GM21737 (cell line): ENCODE data around the gene CENPW.
A peak's percentile ranks its signal among the peaks of the same experiment; 100 is the strongest.

ENCODE experiments used
- ATAC-seq: cut with Tn5 transposase; IDR thresholded peaks from one replicate; pipeline ENCODE4 v1.9.1; 2021; ENCODE audit warnings: mild to moderate bottlenecking, moderate library complexity; ENCODE audit not compliant: unreplicated experiment

CENPW gene

DNA sequence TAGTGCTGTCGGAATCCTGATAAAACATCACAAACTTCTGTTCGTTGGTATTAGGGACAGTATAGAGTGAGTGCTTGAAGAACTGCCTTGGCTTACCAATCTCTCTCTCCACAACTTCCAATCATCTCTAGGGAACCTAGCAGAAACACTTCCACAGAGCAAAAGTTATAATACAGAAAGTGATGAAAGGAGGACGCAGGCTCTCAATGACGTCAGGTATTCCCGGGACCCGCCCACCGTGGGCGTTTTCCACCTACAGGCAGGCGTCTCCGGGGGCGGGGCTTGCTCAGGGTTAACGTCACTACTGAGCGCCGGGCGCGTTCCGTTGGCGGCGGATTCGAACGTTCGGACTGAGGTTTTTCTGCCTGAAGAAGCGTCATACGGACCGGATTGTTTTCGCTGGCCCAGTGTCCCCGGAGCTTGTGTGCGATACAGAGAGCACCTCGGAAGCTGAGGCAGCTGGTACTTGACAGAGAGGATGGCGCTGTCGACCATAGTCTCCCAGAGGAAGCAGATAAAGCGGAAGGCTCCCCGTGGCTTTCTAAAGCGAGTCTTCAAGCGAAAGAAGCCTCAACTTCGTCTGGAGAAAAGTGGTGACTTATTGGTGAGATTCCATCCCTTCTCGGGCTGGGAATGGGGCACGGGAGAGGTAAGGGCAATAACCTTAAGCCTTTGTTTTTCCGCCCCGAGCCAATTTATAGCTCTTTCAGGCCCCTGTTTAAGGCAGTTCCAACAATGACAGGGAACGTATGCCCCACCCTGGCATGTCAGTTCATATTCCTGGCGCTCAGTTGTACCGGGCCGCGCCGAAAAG, at the start of gene CENPW:
TSS of gene CENPW (plus strand) at position 320 of the 814 bp plus-strand sequence. CDS start at position 479, 159 bp downstream.
- peak; percentile 95 for ATAC-seq

DNA sequence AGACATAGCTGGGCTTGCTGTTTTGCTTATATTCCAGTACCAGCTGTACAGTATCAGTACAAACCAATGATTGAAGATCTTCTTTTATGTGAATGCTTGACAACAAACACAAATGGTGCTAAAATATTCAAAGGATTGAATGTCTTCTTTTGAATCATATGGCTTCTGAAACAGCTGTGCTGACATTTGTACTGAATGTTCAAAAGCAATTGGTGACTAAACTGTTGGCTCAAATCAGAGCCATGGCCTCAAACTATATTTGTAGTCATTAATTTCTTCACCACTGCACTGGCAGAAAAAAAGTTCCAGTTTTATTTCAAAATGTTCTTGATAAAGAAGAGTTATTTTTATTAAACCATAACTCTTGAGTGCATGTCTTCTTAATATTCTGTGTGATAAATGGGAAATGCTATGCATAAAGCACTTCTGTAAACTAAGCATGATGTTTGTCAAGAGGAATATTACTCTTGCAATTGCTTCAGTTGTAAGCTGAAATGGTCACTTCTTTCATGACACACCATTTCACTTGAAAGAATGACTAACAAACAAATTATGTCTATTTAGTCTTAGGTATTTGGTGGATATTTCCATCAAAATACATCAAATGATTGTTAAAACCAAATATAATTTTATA, 45.9 kb upstream of the CENPW start:
- no peak for ATAC-seq

DNA sequence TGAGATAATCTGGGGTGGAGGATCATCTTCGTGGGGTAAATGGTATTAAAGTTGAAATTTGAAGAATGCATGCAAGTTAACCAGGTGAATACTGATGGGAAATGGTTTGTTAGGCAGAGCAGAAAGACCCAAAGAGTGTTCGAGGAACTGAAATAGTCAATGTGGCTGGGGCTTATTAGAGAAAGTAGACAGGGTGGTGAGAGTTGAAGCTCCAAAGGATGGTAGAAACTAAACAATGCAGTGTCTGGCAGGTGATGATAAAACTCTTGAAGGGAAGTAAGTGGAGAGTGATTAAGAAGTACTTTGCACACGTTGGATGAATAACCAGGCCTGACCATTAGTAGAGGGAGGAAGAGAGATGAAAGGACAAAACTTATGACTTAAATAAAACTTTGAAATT, 39.8 kb upstream of the CENPW start:
- ATAC-seq = no peak

DNA sequence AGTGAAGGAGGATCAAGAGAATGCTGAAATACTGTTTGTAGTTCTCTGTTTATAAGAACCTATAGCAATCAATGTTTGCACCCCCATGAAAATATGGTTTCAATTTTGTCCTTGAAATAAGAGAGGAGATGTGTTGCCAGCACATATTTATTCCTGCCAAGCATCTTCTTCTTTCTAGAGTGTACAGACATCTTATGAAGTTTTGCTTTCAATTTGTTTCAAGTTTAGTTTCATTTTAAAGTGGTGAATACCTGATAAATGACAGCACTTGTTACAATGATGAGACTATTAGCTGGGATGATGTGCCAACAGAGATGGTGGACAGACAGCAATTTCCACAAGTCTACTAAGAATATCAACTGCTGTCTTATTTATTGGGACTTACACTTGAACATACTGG, 39.2 kb upstream of the CENPW start:
- ATAC-seq = no peak

DNA sequence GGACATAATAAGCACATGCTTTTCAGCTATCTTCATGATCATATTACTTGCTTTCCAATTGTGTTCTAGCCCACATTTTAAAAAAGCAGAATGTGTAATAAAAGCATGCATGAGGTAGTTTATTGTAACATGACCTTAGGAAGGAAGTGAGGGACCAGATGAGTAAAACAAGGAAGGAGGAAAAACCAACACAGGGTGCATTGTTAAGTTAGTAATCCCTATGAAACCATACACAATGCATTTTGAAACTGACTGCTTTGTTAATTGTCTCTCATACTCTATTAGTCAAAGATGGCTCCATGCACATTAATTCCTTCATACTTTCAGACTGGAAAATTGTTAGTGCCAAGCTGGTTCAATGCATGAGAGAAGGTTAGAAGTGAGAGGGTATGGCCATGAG, 37.7 kb upstream of the CENPW start:
- ATAC-seq = no peak

DNA sequence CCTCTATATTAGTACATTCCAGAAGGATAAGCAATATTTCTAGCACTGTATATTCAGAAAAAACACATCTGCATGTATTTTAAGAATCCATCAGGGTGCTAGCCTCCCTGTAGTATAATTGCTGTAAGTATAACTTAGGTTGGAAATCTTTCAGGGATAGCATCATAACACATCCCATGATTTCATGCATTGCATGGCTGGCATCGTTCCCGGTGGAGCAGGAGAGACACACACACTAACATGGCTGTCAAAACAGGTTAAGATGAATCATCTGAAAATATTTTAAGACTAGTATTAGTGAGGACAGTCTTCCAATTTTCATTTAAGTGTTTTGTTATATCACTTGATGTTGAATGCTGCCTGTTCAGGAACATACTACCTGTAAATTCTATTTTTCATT, 32.1 kb upstream of the CENPW start:
- ATAC-seq = no peak

DNA sequence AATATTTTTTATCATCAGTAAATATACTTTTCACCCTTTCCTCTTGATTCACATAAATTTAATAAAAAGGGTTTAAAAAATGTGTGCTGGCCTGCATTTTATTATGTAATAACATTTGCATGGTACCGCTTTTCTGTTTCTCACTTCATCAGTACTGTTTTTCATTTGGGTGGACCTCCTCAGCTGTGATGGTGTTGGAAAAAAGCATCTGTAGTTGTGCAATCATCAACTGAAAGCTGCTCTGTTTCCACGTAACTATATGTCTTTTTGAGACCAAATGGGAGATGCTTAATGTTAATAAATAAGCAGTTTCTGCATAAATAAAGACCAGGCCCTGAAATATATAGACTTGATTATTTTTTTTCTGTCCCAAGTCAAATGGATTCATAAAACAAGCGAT, 31.6 kb upstream of the CENPW start:
- no peak for ATAC-seq

DNA sequence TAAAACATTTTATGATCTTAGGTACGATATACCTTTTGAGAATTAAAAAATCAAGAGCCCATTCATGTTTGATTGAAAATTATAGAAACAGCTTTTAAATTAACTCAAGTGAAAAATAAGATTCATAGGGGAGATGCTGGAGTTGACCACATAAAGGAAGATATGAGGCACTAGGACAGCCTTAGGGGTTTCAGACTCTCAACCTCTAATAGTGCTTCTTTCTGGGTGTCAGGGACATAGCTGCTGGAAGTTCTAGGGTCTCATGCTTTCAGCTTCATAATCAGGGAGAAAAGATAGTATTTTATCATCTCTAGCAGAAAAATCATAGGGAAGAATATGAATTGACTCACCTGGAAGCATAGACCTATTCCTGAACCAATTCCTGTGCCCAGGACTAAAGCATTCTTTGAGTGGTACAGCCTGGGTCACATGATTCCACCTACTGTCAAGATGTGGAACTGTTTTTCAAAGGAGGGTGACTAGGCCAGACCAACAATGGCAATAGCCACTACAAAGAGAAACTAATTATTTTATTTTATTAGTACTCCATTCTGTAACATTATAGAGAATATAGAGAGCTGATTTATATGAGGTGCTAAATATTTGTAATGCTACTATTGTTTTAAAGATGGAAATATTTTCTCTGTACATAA, 27.8 kb upstream of the CENPW start:
- ATAC-seq = peak; percentile 96

DNA sequence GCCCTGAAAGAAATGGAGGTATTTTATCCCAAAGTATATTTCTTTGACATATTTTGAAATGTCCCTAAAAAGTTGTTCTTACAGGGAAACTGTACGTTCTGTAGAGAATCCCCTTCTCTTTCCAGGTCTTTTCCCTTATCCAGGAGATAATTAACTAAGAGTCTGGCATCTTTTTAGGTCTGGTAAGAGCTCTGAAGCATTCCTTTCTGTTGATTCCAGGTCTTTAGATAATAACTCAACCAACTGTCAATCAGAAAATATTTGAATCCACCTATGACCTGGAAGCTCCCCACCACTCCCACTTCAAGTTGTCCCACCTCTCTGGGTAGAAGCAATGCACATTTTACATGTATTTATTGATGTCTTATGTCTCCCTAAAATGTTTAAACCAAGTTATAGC, 26.0 kb upstream of the CENPW start:
- no peak for ATAC-seq

DNA sequence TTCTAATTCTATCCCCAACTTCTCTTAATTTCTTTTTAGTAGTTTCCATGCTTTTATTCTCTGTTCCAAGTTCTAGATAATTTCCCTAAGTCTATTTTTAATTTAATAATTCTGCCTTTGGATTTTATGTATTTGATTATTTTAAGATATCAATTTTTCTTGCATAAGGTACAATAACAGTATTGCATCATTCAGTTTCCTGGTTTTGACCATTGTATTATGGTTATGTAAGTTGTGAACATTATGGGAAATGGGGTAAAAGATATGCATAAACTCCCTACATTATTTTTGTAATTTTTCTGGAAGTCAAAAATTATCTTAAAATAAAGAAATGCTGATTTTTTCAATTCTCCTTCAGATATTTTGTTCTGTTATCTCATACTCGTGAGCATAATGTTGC, 21.1 kb upstream of the CENPW start:
- ATAC-seq = no peak

DNA sequence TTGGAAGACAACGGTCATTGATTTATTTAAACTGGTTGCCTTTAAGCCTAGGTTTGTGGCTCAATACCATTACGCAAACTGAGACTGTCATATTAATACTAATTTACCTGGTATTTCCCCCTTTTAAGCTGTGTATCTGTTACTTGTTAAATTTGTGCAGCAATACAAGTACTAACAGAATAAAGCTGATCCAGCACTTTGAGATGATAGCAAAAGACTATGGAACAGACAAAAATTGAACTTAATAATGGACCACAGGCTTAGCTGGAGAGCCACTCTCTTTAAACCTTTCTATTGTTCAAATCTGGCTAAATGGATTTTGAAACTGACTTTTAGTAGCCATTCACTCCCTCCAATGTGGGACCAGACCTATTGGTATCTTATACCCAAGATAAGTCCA, 6.2 kb upstream of the CENPW start:
- no peak for ATAC-seq

DNA sequence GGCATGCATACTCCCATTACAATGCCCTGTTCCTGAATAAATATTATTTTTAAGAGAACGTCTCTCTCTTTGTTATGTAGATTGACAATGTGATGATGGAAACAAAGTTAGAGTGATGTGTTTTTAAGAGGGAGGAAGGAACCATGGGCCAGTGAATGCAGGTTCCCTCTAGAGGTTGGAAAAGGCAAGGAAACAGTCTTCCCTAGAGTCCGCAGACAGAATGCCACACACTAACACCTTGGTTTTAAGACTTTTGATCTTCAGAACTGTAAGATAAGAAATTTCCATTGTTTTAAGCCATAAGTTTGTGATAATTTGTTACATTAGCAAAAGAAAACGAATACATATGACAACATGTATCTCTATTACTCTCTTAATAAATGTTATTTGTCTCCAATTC, 4.7 kb upstream of the CENPW start:
- no peak for ATAC-seq

DNA sequence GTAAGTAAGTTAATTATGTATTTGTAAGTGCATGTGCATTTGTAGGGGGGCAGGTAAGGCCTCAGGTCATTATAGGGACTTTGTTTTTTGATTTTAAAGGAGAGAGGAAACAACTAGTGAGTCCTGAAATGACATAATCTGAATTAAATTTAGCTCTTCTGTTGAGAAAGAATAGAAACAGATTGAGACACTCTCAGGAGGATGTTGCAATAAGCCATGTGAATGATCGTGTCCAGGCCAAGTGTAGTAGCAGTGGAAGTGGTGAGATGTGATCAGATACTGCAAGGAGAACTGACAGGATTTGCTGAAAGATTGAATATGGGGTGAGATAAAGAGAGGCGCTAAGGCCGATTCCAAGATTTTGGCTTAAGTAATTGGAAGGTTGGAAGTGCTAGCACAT, 2.6 kb upstream of the CENPW start:
- ATAC-seq = no peak

DNA sequence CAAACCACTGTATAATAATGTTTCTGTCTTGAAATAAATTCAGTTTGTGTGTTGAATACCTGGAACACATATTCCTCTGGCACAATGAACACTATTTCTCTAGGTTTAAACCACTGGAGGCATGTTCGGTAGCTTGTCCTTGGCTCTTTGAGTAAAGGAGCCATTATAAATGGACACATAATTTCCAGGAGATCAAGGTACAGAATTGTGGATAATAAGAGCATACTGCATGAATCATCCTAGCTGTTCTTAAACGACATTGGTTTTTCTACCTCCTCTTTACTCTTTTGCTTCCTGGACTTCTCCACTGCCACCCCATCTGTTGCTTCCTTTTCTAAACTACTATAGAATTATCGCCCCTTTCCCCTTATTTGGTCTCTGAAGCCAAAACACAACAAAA, 1.2 kb downstream of the CENPW start:
- no peak for ATAC-seq

DNA sequence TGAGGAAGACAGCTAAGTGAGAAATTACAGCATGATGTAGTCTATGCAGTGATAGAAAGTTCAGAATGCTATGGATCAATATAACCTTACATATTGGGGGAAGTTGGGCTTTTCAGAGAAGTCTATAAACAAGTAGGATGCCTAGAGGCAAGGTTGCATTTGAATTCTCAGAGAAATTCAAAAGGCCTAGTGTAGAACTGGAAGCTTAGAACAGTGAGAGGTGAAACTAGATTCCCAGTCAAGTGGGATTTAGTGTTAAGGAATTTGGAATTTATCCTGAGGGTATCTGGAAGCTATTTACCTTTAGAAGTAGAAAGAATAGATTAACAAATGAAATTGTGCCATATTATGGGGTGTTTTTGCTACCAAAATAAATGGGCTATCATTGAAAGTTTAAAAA, 4.3 kb downstream of the CENPW start:
- ATAC-seq = no peak

DNA sequence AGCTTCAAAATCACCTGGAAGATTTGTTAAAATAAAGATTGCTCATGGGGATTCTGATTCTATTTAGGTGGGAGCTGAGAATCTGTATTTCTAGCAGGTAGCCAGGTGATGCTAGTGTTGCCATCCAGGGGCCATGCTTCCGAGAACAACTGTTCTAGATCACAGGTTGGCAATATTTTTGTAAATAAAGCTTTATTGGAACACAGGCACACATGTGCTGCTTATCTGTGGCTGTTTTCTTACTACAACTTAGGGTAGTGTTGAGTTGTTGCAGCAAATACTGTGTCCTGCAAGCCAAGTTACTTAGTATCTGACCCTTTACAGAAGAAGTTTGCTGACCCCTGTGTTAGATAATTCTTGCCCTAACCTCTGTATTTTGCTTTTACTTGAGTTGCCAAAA, 12.0 kb downstream of the CENPW start:
- ATAC-seq = no peak

DNA sequence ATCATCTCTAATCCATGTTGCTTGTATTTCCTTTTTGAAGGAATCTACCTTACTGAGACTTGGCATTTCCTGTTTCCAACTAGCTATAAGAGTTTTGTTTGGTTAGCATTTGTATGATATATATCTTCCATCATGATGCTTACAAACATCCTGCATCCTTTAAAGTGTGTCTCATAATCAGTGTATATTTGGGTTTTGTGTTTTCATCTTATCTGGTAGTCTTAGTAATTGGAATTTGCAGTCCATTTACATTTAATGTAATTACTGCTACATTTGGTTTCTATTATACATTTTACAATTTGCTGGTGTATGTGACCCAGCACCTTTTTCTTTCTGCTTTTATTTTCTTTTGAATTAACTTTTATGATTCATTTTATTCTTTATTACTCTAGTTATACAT, 12.6 kb downstream of the CENPW start:
- no peak for ATAC-seq

DNA sequence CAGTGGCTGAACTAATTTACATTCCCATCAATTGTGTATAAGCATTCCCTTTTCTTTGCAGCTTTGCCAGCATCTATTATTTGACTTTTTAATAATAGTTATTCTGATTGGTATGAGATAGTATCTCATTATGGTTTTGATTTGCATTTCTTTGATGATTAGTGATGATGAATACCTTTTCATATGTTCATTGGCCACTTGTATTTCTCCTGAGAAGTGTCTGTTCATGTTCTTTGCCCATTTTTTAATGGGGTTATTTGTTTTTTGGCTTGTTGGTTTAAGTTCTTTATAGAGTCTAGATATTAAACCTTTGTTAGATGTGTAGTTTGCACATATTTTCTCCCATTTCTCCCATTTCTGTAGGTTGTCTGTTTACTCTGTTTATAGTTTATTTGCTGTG, 16.6 kb downstream of the CENPW start:
- ATAC-seq = no peak

DNA sequence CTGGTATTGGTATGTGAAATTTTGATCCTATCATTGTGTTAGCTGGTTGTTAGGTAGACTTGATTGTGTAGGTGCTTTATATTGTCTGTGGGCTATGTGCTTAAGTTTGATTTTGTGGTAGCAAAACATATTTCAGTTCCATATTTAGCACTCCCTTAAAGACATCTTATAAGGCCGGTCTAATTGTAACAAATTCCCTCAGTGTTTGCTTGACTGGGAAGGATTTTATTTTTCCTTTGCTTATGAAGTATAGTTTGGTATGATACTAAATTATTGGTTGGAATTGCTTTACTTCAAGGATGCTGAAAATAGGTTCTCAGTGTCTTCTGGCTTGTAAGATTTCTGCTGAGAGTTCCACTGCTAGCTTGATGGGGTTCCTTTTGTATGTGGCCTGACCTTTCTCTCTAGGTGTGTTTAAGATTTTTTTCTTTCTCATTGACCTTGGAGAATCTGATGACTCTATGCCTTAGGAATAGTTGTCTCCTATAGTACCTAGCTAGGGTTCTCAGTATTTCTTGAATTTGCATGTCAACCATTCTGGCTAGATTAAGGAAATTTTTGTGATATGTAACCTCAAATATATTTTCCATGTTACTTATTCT, 20.1 kb downstream of the CENPW start:
- no peak for ATAC-seq

DNA sequence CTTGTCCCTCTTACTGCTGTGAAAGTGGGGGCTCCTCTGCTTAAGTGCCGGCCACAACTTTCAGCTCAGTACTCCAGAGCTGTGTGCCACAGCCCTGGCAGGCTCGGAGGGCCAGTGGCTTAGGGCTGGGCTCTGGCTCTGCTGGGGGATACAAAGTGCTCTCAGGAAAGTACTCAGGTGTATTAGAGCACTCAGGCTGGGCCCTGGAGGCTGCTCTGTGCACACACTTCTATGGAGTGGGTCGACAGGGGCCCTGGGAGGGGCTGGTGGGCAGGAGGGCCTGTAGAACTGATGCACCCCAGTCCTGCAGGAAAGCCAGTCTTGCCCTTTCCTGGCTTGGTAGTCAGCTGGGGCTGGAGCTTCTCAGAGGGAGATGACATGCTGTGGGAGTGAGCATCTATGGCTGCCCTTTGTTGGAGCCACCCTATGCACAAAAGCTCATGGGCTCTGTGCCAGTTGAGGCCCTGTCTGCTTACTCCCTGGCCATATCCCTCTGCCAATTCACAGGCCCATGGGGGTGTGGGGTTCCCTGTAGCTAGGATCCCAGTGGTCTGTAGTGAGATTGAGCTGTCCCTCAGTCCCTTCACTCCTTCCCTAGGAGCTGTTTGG, 22.0 kb downstream of the CENPW start:
- no peak for ATAC-seq

DNA sequence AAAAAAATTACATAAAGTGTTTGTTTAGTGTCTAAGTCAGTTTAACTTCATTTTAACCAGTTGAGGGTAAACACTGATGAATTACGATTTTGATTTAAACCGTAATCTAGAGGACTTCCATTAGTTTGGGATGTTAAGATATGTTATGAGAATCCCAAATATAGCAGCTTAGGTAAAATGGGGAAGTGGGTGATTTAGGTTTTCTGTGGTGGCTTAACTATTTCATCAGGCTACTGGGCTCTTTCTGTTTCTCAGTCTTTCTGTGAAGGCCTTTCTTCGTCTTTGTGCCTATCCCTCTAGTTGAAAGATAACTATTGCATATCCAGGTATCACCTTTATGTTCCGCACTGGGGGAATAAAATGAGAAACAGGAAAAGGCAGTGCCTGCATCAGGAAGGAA, 27.9 kb downstream of the CENPW start:
- no peak for ATAC-seq
